Activated CD8-positive, alpha-beta memory T cell treated with anti-CD3 and anti-CD28 coated beads for 36 hours (primary cell): ENCODE data around the gene STAT3. TPM values are rescaled to one million over a fixed set of nuclear protein-coding genes. Genes with fewer than 3 reads are reported as not detected.

Source experiments
- CTCF ChIA-PET: fragments of 350-600 bp; sonication (Branson Sonifier 250); formaldehyde crosslinking; loops from one replicate; lab custom pipeline; 2021; ENCODE audit warnings: antibody characterized with exemption; lab: Charles Lee
- POLR2A ChIA-PET: fragments of 350-600 bp; sonication (Branson Sonifier 250); formaldehyde crosslinking; loops from one replicate; lab custom pipeline; 2021; ENCODE audit warnings: antibody characterized with exemption; lab: Charles Lee
- total RNA-seq, 2 experiments: library from RNA; stranded (reverse); gene quantifications; one replicate each; pipeline ENCODE4 v1.2.3, GENCODE V29; 2021

STAT3 gene
- total RNA-seq, 2 experiments from 2014 or later, result 179 TPM

DNA sequence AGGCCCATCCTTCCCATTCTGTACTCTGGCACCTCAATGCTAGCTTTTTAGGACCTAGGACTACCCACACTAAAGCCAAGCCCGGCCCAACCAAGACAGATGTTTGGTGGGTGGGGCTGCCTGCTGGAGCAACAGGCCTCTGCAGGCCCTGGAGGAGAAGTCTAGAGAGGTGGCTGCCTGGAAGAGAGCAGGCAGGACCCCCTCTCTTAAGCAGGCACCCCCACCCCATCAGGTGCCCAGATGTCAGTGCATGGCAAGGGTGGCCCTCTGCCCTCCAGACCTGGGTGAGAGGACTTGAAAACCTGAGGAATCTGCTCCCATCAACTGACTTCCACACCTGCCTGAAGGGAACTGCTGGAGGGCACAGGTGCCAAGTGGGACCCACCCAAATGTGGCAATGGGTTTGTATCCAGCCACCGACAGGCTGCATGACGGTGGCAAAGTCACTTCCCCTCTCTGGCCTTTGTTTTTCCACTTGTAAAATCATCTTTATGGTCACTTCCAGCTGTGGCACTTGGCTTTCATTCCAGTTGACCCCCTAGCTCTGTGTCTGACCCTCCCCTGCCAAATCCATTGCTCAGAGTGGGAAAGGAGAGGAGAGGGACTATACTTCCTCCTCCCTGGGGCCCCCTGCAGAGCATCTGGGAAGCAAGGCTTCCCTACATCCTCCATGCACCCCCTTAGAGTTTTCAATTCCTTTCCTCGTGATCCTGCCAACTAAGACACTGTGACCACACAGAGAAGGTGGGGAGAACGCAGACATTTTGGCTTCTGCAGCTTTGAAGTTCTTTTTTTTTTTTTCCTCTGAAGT lies 101.6 kb downstream of the STAT3 start:
- CTCF ChIA-PET, result interaction anchor here (0.6 to 4.0 kb wide), 6 partner anchors 12 to 116 kb away, joined by 3 to 19 read pairs (median 4); no protein-coding TSS in a partner anchor
- POLR2A ChIA-PET, result interaction anchor here (1.2 to 4.2 kb wide), 3 partner anchors 36 to 39 kb away, joined by 3 to 24 read pairs (median 3); no protein-coding TSS in a partner anchor

DNA sequence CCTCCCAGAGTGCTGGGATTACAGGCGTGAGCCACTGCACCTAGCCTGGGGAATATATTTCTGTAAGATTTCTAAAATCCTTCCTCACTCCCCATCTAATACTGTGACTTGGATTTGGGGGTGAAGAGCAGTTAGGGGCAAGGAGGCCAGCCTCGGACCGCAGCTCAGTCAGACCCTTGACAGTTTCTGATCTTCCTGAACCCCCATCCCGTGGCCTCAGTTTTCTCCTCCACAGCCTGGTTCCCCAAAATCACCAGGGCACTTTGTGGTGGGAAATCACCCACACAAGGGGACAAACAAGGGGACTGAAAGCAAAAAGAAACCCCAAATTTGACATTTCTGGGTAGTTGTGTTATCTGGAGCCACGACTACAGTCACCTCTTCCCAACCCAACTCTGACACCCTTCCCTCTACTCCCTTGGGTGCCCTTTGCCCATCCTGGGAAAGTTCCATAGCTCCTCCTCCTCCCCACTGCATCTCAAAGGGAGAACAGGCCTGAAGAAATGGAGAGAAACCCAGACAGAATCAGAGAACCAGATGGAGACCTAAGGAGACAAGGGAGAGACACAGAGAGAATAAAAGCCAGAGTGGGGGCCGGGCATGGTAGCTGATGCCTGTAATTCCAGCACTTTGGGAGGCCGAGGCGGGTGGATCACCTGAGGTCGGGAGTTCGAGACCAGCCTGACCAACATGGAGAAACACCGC lies 102.7 kb downstream of the STAT3 start:
- POLR2A ChIA-PET, result interaction anchor here (0.6 to 4.2 kb wide), 5 partner anchors 11 to 260 kb away, joined by 3 to 24 read pairs (median 3); no protein-coding TSS in a partner anchor
- CTCF ChIA-PET, result interaction anchor here (0.7 to 1.4 kb wide), 2 partner anchors 118 to 168 kb away, joined by 3 to 5 read pairs; no protein-coding TSS in a partner anchor

DNA sequence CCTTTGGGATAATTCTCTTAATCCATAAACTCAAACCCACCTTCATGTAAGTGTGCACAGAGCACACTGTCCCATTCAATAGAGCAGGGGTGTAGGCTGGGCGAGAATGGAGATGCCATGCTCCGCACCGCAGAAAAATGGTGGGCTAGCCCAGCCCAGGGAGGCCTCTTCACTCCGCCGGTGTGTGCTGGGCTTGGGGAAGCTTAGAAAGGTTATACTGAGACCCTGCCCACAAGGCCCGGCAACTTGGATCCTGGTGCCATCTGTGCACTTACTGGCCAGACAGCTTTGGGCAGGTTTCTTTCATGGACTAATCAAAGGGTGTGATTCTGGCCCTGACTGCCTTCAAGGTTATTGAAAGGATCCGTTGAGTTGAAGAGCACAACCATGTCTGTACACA lies 103.7 kb downstream of the STAT3 start:
- CTCF ChIA-PET, result no interaction called here
- POLR2A ChIA-PET, result interaction anchor here (0.6 to 0.7 kb wide), 2 partner anchors 10 to 132 kb away, joined by 3 to 4 read pairs; no protein-coding TSS in a partner anchor

- POLR2A ChIA-PET, result interaction anchor here (0.7 kb wide), 1 partner anchor 10 kb away, joined by 4 read pairs; no protein-coding TSS in a partner anchor
Measured at GRCh38 chr17:42284024-42284369, 104.2 kb downstream of the STAT3 start.

DNA sequence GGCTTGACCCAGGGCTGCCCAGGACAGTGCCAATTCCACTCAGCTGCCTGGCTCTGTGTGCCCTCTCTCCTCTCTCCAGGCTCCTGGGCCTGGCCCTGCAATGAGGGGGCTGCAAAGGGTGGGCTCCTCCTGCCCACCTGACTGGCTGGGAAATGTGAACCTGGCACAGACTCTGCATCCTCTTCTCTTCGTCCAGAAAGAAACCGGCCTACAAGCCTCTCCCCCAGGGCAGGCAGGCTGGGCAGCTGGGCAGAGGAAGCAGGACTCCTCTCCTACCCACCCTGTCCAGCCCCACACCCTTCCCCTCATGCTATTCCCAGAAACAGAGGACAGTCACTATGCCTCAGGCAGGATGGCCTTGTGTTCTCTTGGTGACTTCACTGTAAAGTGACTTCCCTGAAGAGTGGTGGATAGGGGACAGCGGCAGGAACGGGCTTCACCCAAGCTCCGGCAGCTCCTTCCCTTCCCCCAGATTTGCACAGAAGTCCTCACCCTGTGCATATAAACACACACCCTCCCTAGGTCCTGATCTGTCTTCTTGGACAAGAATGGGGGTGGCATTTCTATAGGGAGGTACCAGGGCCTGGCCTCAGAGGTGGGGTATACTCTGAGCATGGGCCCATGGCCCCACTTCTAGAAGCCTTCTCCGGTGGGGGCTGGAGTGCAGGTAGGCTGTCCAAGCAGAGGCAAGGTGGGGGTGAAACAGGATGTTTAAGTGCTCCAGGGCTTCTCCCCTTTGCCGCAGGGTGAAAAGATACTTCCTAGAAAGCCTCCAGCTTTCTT lies 104.8 kb downstream of the STAT3 start:
- CTCF ChIA-PET, result no interaction called here

More at GRCh38 chr17:42284024-42284369, 104.2 kb downstream of the STAT3 start:
- CTCF ChIA-PET, result no interaction called here

DNA sequence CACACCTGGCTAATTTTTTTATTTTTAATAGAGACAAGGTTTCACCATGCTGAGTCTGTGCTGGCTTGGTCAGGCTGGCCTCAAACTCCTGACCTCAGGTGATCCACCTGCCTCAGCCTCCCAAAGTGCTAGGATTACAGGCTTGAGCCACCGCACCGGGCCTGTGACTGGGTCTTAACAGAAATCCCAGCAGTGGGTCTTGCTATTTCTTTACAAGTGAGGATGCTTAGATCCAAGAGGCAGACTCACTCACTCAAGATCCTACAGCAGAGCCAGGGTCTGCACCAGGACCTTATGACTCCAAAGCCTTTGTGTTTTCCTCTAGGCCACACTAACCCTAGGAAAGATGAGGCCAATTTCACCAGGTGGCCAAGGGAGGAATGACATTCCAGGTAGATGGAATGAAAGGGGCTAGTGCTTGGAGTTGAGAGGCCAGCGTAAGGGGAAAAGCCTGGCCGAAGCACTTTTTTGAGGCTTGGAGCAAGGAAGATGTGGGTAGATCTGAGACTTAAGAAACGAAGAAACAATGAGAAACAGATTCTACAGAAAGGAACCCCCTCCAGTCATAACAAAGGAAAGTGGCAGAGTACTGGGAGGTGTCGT lies 105.7 kb downstream of the STAT3 start:
- POLR2A ChIA-PET, result no interaction called here
- CTCF ChIA-PET, result interaction anchor here (1.4 to 2.3 kb wide), 2 partner anchors 13 to 60 kb away, joined by 5 to 8 read pairs; no protein-coding TSS in a partner anchor

More for the DNA sequence above, 104.8 kb downstream of the STAT3 start:
- POLR2A ChIA-PET, result no interaction called here

DNA sequence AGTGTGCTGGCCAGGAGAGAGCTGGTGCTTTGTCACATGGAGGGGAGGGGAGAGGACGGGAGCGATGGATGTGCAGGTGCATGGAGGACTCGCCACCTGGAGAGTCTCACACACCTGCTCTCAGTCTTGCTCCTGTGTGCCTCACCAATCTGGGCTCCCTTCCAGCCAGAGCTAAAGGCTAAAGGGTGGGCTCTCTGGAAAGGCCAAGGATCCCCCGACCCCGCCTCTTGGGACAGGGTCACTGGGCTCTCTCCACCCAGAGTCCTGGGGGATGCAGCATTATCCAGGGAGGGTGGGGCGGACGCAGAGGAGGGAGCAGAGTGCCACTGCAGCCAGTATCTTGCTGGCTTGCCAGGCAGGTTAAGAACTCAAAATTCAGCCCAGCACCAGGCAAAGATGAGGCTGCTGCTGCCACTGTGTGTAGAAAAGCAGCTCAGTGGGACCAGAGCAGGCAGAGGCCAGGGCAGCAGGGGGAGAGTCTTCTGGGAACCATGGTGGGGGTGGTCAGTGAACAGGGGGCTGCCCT lies 106.6 kb downstream of the STAT3 start:
- ChIA-PET POLR2A (interaction anchor here (0.7 kb wide), 1 partner anchor 236 kb away, joined by 3 read pairs; no protein-coding TSS in a partner anchor), CTCF (interaction anchor here (1.4 to 2.3 kb wide), 2 partner anchors 12 to 59 kb away, joined by 5 to 8 read pairs; no protein-coding TSS in a partner anchor)

DNA sequence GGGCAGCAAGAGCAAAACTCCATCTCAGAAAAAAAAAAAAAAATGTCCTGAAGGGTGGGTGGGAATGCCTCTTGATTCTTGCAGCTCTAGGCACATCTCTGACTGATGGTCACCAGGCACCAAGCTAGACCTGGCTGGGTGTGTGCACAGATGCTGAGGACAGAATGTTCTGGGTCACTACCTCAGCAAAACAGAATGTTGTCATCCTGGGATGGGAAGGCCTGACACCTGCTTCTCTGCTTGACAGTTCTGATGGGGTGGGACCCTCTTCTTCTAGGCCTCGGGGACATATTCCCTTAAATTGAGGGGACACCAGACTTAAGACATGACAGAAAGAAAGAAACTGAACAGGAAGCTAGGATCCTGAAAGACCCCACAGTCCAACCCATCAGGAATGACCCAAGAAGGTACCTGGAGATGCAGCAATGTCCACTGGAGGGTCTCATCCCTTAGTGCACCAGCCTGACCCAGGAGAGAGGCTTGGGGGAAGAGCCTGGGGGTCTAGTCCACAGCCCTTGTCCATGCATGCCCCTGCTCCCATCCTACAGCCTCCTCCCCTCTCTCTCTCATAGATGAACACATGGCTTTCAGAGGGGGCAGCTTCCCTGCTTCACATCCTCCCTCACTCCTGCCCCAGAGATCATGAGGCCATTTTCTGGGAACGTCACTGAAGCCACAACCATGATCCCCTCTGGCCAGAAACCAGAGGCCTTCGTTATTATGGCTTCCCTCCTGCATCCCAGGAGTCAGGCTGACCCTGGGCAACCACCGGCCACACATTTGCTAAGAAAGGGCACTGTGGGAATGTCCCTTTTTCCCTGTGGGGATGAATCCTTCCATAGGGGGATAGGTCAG lies 108.2 kb downstream of the STAT3 start:
- ChIA-PET POLR2A (interaction anchor here (1.1 kb wide), 1 partner anchor 9 kb away, joined by 8 read pairs; no protein-coding TSS in a partner anchor), CTCF (interaction anchor here (1.2 to 3.5 kb wide), 3 partner anchors 9 to 58 kb away, joined by 3 to 17 read pairs (median 8); no protein-coding TSS in a partner anchor)

- POLR2A ChIA-PET, result interaction anchor here (0.9 to 1.6 kb wide), 2 partner anchors 11 to 29 kb away, joined by 3 to 13 read pairs; partner anchors contain the start of gene STAT5A
- CTCF ChIA-PET, result interaction anchor here (1.2 to 3.5 kb wide), 2 partner anchors 12 to 55 kb away, joined by 4 to 17 read pairs; no protein-coding TSS in a partner anchor
Measured at GRCh38 chr17:42277342-42277712, 110.9 kb downstream of the STAT3 start.

- ChIA-PET CTCF (interaction anchor here (1.2 to 3.5 kb wide), 3 partner anchors 11 to 54 kb away, joined by 4 to 17 read pairs (median 10); no protein-coding TSS in a partner anchor), POLR2A (interaction anchor here (1.6 to 3.1 kb wide), 2 partner anchors 12 to 29 kb away, joined by 13 to 32 read pairs; partner anchors contain the start of gene STAT5A)
Measured at GRCh38 chr17:42276609-42277341, 111.5 kb downstream of the STAT3 start.

- POLR2A ChIA-PET, result interaction anchor here (1.6 to 3.1 kb wide), 2 partner anchors 12 to 29 kb away, joined by 13 to 32 read pairs; partner anchors contain the start of gene STAT5A
- CTCF ChIA-PET, result interaction anchor here (0.6 to 2.8 kb wide), 3 partner anchors 28 to 182 kb away, joined by 4 to 10 read pairs (median 7); no protein-coding TSS in a partner anchor
Measured at GRCh38 chr17:42276359-42276608, 112.0 kb downstream of the STAT3 start, which contains the start of gene STAT5B. TSS of gene STAT5B (minus strand) at chr17:42276391. CDS start at chr17:42232127, 44,264 bp downstream.

- ChIA-PET POLR2A (interaction anchor here (0.5 to 3.1 kb wide), 8 partner anchors 9 to 249 kb away, joined by 3 to 32 read pairs (median 4); partner anchors contain the start of genes GHDC and STAT5A), CTCF (interaction anchor here (0.6 to 2.8 kb wide), 6 partner anchors 14 to 183 kb away, joined by 3 to 10 read pairs (median 6); no protein-coding TSS in a partner anchor)
Measured at GRCh38 chr17:42275527-42276358, 112.5 kb downstream of the STAT3 start.

- ChIA-PET POLR2A (interaction anchor here (0.5 to 3.1 kb wide), 9 partner anchors 8 to 1334 kb away, joined by 3 to 32 read pairs (median 3); partner anchors contain the start of genes GHDC and STAT5A), CTCF (interaction anchor here (1.0 to 2.8 kb wide), 7 partner anchors 12 to 53 kb away, joined by 3 to 10 read pairs (median 6); no protein-coding TSS in a partner anchor)
Measured at GRCh38 chr17:42274812-42275526, 113.3 kb downstream of the STAT3 start.

GRCh38 chr17:42274253-42274542 lies 114.0 kb downstream of the STAT3 start:
- POLR2A ChIA-PET, result interaction anchor here (0.6 to 3.1 kb wide), 5 partner anchors 12 to 87 kb away, joined by 4 to 32 read pairs (median 10); partner anchors contain the start of gene STAT5A
- CTCF ChIA-PET, result interaction anchor here (1.3 to 2.8 kb wide), 6 partner anchors 13 to 52 kb away, joined by 3 to 10 read pairs (median 6); no protein-coding TSS in a partner anchor
